Lung (tissue), 12 donors: ENCODE results near the gene CELF6. TPM values are rescaled to one million over a fixed set of nuclear protein-coding genes. Genes with fewer than 3 reads are reported as not detected.

ENCODE experiments used
- ATAC-seq: fragments of 200-7000 bp; cut with Tn5 transposase; one replicate; pipeline ENCODE4 v1.9.1; 2020; ENCODE audit warnings: moderate number of reproducible peaks; ENCODE audit not compliant: insufficient read depth, low FRiP score
- DNase-seq, 3 donors: peaks; one replicate each; pipeline ENCODE4 v3.0.0-alpha.2; 2013 to 2017
- H3K27ac ChIP-seq, 2 donors: one replicate each; pipeline ENCODE4 v1.5.1; 2013; ENCODE audit warnings: mild to moderate bottlenecking in 2 of 2, moderate library complexity in 2 of 2, control low read depth in 1 of 2, inconsistent platforms in 1 of 2, low read depth in 1 of 2, low read length in 1 of 2
- H3K27me3 ChIP-seq, 3 donors: one replicate each; pipeline ENCODE4 v1.5.1; 2013; ENCODE audit warnings: low read length in 2 of 3; ENCODE audit not compliant: control insufficient read depth in 3 of 3, insufficient read depth in 3 of 3
- H3K36me3 ChIP-seq, 4 donors: one replicate each; pipeline ENCODE4 v1.5.1; 2013; ENCODE audit warnings: low read length in 4 of 4, mild to moderate bottlenecking in 1 of 4, moderate library complexity in 1 of 4; ENCODE audit not compliant: control insufficient read depth in 4 of 4, insufficient read depth in 4 of 4
- H3K4me1 ChIP-seq, 5 donors: one replicate each; pipeline ENCODE4 v1.5.1; 2013; ENCODE audit warnings: low read length in 5 of 5, mild to moderate bottlenecking in 2 of 5, moderate library complexity in 1 of 5; ENCODE audit not compliant: control insufficient read depth in 5 of 5, insufficient read depth in 5 of 5
- H3K4me3 ChIP-seq: one replicate; pipeline ENCODE4 v1.5.1; 2013; ENCODE audit warnings: mild to moderate bottlenecking, control low read depth, moderate library complexity
- H3K9ac ChIP-seq, 2 donors: one replicate each; pipeline ENCODE4 v1.5.1; 2013; ENCODE audit warnings: low read length in 2 of 2, control low read depth in 1 of 2; ENCODE audit not compliant: insufficient read depth in 1 of 2
- H3K9me3 ChIP-seq, 4 donors: one replicate each; pipeline ENCODE4 v1.5.1; 2013; ENCODE audit warnings: low read length in 3 of 4, mild to moderate bottlenecking in 1 of 4, moderate library complexity in 1 of 4; ENCODE audit not compliant: control insufficient read depth in 4 of 4, insufficient read depth in 3 of 4
- CTCF ChIP-seq: IDR thresholded peaks from 2 replicates; pipeline ENCODE4 v1.5.1; 2012; ENCODE audit warnings: mild to moderate bottlenecking; ENCODE audit errors: control extremely low read depth, extremely low read depth
- WGBS, 2 donors: extraction: QIAGEN DNeasy Blood & Tissue Kit; methylation state at CpG; one replicate each; pipeline ENCODE4 v1.1.7; 2013; 5-methylcytosine and 5-hydroxymethylcytosine counted together
- polyA plus RNA-seq, 2 donors: library from polyadenylated mRNA; stranded (reverse); fragments of 200-250 nt; gene quantifications; one replicate each; pipeline ENCODE4 v1.2.1, GENCODE V29; 2013
- total RNA-seq, 2 donors: library from RNA; depleted of rRNA in 1 of 2; stranded (reverse); fragments of >200 nt in 1 of 2; gene quantifications; one replicate each; pipeline ENCODE4 v1.2.1, GENCODE V29; 2014 to 2021
- donor health status: control.
- donor health status: control.
- donor health status: Bipolar disorder and iron deficiency.
- donor health status: healthy.
- donor health status: DM: yes; HTN: yes; CAD: no.

CELF6 gene
- total and polyA plus RNA-seq, 4 donors, result 2.1 to 6.4 (median 3.4) TPM

- Histone ChIP-seq H3K27me3 (no peaks in the 10 kb centered on the region), H3K36me3 (peaks cover 24 to 49% (median 37%) of the 10 kb centered on the region in 4 donors), H3K4me1 (peaks cover 0 to 12% (median 0%) of the 10 kb centered on the region in 5 donors), H3K4me3 (no peak overlapping the region), H3K9me3 (no peaks in the 10 kb centered on the region), H3K27ac (no peak overlapping the region), H3K9ac (no peak overlapping the region)
- TF ChIP-seq CTCF, result no peak
- WGBS, 2 donors, result 97% methylated on average over 1 of the region's 1 CpG
- ATAC-seq (no peak), DNase-seq (no peak)
These were observed 34.5 kb upstream of the CELF6 start for GRCh38 chr15:72354496-72354895.

GRCh38 chr15:72353266-72353665 is 33.3 kb upstream of the CELF6 start:
- Histone ChIP-seq H3K9me3 (no peaks in the 10 kb centered on the region), H3K4me3 (no peak overlapping the region), H3K4me1 (peaks cover 0 to 6% (median 0%) of the 10 kb centered on the region in 5 donors), H3K36me3 (peaks cover 32 to 57% (median 38%) of the 10 kb centered on the region in 4 donors), H3K27ac (no peak overlapping the region), H3K9ac (no peak overlapping the region), H3K27me3 (no peaks in the 10 kb centered on the region)
- 92 to 99% methylated on average over 2 of the region's 2 CpGs for WGBS, 2 donors
- DNase-seq (no peak), ATAC-seq (no peak)
- no peak for TF ChIP-seq CTCF

- H3K36me3 ChIP-seq, result peaks cover 26 to 66% (median 35%) of the 10 kb centered on the region in 4 donors
- peaks cover 0 to 2% (median 0%) of the 10 kb centered on the region in 4 donors for H3K9me3 ChIP-seq
- WGBS, 2 donors, result 90 to 95% methylated on average over 3 of the region's 3 CpGs
- ATAC-seq (no peak), DNase-seq (no peak)
- H3K27me3 ChIP-seq, result no peaks in the 10 kb centered on the region
- H3K27ac ChIP-seq, result no peak overlapping the region
- no peak for TF ChIP-seq CTCF
- H3K9ac ChIP-seq, result no peak overlapping the region
- no peak overlapping the region for H3K4me3 ChIP-seq
- H3K4me1 ChIP-seq, result peaks cover 0 to 4% (median 0%) of the 10 kb centered on the region in 5 donors
These were observed 25.8 kb upstream of the CELF6 start for GRCh38 chr15:72345806-72346205.

- H3K36me3 ChIP-seq, result peaks cover 23 to 62% (median 31%) of the 10 kb centered on the region in 4 donors
- no peaks in the 10 kb centered on the region for H3K27me3 ChIP-seq
- H3K4me3 ChIP-seq, result no peak overlapping the region
- 84 to 89% methylated on average over 7 of the region's 7 CpGs for WGBS, 2 donors
- H3K27ac ChIP-seq, result no peak overlapping the region
- peaks cover 0 to 7% (median 0%) of the 10 kb centered on the region in 5 donors for H3K4me1 ChIP-seq
- peaks cover 0 to 2% (median 0%) of the 10 kb centered on the region in 4 donors for H3K9me3 ChIP-seq
- no peak overlapping the region for H3K9ac ChIP-seq
- TF ChIP-seq CTCF, result no peak
- DNase-seq, result no peak
- no peak for ATAC-seq
These were observed 25.3 kb upstream of the CELF6 start for GRCh38 chr15:72345280-72345679.
